ENCODE results near the gene AGAP3.

Gene AGAP3

GRCh38 chr7:151120896-151121295 lies 34.6 kb downstream of the AGAP3 start:
- Histone ChIP-seq H3K27ac (no peak overlapping the region), H3K9me3 (ENCODE audit: severe bottlenecking) (no peaks in the 10 kb centered on the region), H3K4me3 (ENCODE audit: low read depth, low read length) (no peak overlapping the region), H3K27me3 (ENCODE audit: insufficient read depth, low read depth, severe bottlenecking) (no peaks in the 10 kb centered on the region), H3K36me3 (peaks cover 76% of the 10 kb centered on the region)
- DNase-seq = no peak
- TF ChIP-seq CTCF (IDR thresholded peaks at IDR 0.05; ENCODE audit: low read depth, low read length) = no peak

- TF ChIP-seq CTCF (IDR thresholded peaks at IDR 0.05; ENCODE audit: low read depth, low read length) = no peak
- DNase-seq = no peak
- no peaks in the 10 kb centered on the region for H3K9me3 ChIP-seq (ENCODE audit: severe bottlenecking)
- H3K36me3 ChIP-seq = peaks cover 73% of the 10 kb centered on the region
- no peak overlapping the region for H3K27ac ChIP-seq
- no peak overlapping the region for H3K4me3 ChIP-seq (ENCODE audit: low read depth, low read length)
- H3K27me3 ChIP-seq (ENCODE audit: insufficient read depth, low read depth, severe bottlenecking) = no peaks in the 10 kb centered on the region
These were observed 35.3 kb downstream of the AGAP3 start for GRCh38 chr7:151121380-151122170.

GRCh38 chr7:151122276-151122675 lies 36.0 kb downstream of the AGAP3 start:
- TF ChIP-seq CTCF (IDR thresholded peaks at IDR 0.05; ENCODE audit: low read depth, low read length) = no peak
- H3K4me3 ChIP-seq (ENCODE audit: low read depth, low read length) = no peak overlapping the region
- H3K27me3 ChIP-seq (ENCODE audit: insufficient read depth, low read depth, severe bottlenecking) = no peaks in the 10 kb centered on the region
- no peak for DNase-seq
- H3K36me3 ChIP-seq = peaks cover 72% of the 10 kb centered on the region
- H3K27ac ChIP-seq = no peak overlapping the region
- no peaks in the 10 kb centered on the region for H3K9me3 ChIP-seq (ENCODE audit: severe bottlenecking)

GRCh38 chr7:151122796-151123157 lies 36.5 kb downstream of the AGAP3 start:
- DNase-seq = no peak
- H3K36me3 ChIP-seq = peaks cover 72% of the 10 kb centered on the region
- no peak overlapping the region for H3K4me3 ChIP-seq (ENCODE audit: low read depth, low read length)
- TF ChIP-seq CTCF (IDR thresholded peaks at IDR 0.05; ENCODE audit: low read depth, low read length) = no peak
- no peaks in the 10 kb centered on the region for H3K9me3 ChIP-seq (ENCODE audit: severe bottlenecking)
- no peak overlapping the region for H3K27ac ChIP-seq
- H3K27me3 ChIP-seq (ENCODE audit: insufficient read depth, low read depth, severe bottlenecking) = no peaks in the 10 kb centered on the region

- TF ChIP-seq CTCF (IDR thresholded peaks at IDR 0.05; ENCODE audit: low read depth, low read length) = no peak
- DNase-seq = no peak
- no peaks in the 10 kb centered on the region for H3K27me3 ChIP-seq (ENCODE audit: insufficient read depth, low read depth, severe bottlenecking)
These were observed 37.0 kb downstream of the AGAP3 start for GRCh38 chr7:151123158-151123821.

More at GRCh38 chr7:151123158-151123821, 37.0 kb downstream of the AGAP3 start:
- H3K4me3 ChIP-seq (ENCODE audit: low read depth, low read length) = no peak overlapping the region
- peaks cover 72% of the 10 kb centered on the region for H3K36me3 ChIP-seq
- no peaks in the 10 kb centered on the region for H3K9me3 ChIP-seq (ENCODE audit: severe bottlenecking)
- H3K27ac ChIP-seq = no peak overlapping the region
